Stimulated activated naive B cell treated with anti-CD40 and anti-IgM and Interleukin-4, amounts not matched to agents 10 μg/mL and 1 μg/mL and 100 μg/mL, for 72 hours (primary cell): ENCODE data around the gene FUT2.

Experiments
- ATAC-seq, 2 donors: fragments of 150-1000 bp; cut with Tn5 transposase; replicated peaks; 2 replicates each; pipeline ENCODE4 v1.10.0; 2021; ENCODE audit warnings: moderate library complexity in 1 of 2
- DNase-seq: peaks from one replicate; pipeline ENCODE4 v3.0.0; 2021
- H3K27ac Mint-ChIP-seq: one replicate; pipeline ENCODE4 v1.8.0; 2022; ENCODE audit warnings: mild to moderate bottlenecking, mixed read lengths
- H3K27me3 Mint-ChIP-seq, 2 donors: one replicate each; pipeline ENCODE4 v1.8.0; 2022; ENCODE audit warnings: mixed read lengths in 2 of 2
- H3K36me3 Mint-ChIP-seq, 2 donors: one replicate each; pipeline ENCODE4 v1.8.0; 2022; ENCODE audit warnings: mixed read lengths in 2 of 2, mild to moderate bottlenecking in 1 of 2
- H3K4me1 Mint-ChIP-seq, 2 donors: one replicate each; pipeline ENCODE4 v1.8.0; 2022; ENCODE audit warnings: mixed read lengths in 2 of 2, mild to moderate bottlenecking in 1 of 2
- H3K4me3 Mint-ChIP-seq, 2 donors: one replicate each; pipeline ENCODE4 v1.8.0; 2022; ENCODE audit warnings: mild to moderate bottlenecking in 2 of 2, mixed read lengths in 2 of 2, moderate library complexity in 1 of 2
- H3K9me3 Mint-ChIP-seq, 2 donors: one replicate each; pipeline ENCODE4 v1.8.0; 2022; ENCODE audit warnings: mixed read lengths in 2 of 2, mild to moderate bottlenecking in 1 of 2

The FUT2 gene

GRCh38 chr19:48752496-48753365, 57.0 kb downstream of the FUT2 start, which contains the start of gene FUT1:
Gene FUT1 (minus strand): TSS chr19:48752641. CDS start chr19:48751281, 1,360 bp downstream.
- peaks cover 13 to 17% of the 10 kb centered on the region in 2 donors for H3K4me1 Mint-ChIP-seq
- H3K27me3 Mint-ChIP-seq = peaks cover 41 to 75% of the 10 kb centered on the region in 2 donors
- no peak within 1 kb of the TSS for H3K27ac Mint-ChIP-seq
- peak within 1 kb of the TSS; percentile 61 to 82 for H3K4me3 Mint-ChIP-seq
- no peaks in the 10 kb centered on the region for H3K36me3 Mint-ChIP-seq
- peak; percentile 60 to 72 for ATAC-seq
- H3K9me3 Mint-ChIP-seq = no peaks in the 10 kb centered on the region
- no peak for DNase-seq

GRCh38 chr19:48755084-48755641, 59.4 kb downstream of the FUT2 start, which contains the start of gene FGF21:
Gene FGF21 (plus strand): TSS chr19:48755524. CDS start chr19:48756237, 713 bp downstream.
- Mint-ChIP-seq H3K27me3 (peaks cover 35 to 71% of the 10 kb centered on the region in 2 donors), H3K4me3 (no peak within 1 kb of the TSS), H3K9me3 (no peaks in the 10 kb centered on the region), H3K4me1 (peaks cover 11 to 17% of the 10 kb centered on the region in 2 donors), H3K36me3 (no peaks in the 10 kb centered on the region), H3K27ac (no peak within 1 kb of the TSS)
- no peak for ATAC-seq
- no peak for DNase-seq
